ES-I3 (cell line): Measurements from ENCODE around the gene PITPNM1.
"Not testable (repeated sequence)": the region's sequence is repeated elsewhere in the genome, so short reads cannot be mapped to it uniquely, and the experiment has no call there.

ENCODE experiments used
- H3K36me3 ChIP-seq: 2 replicates; pipeline ENCODE4 v1.6.1; 2013; ENCODE audit warnings: mild to moderate bottlenecking, low read length, control low read depth, moderate library complexity; ENCODE audit not compliant: insufficient read depth
- H3K4me1 ChIP-seq: 2 replicates; pipeline ENCODE4 v1.6.1; 2013; ENCODE audit warnings: mild to moderate bottlenecking, control low read depth, low read length; ENCODE audit not compliant: insufficient read depth
- H3K9ac ChIP-seq: 2 replicates; pipeline ENCODE4 v1.6.1; 2013; ENCODE audit warnings: low read depth, mild to moderate bottlenecking, low read length, moderate library complexity
- H3K9me3 ChIP-seq: 2 replicates; pipeline ENCODE4 v1.6.1; 2013; ENCODE audit warnings: mild to moderate bottlenecking, low read length, moderate library complexity; ENCODE audit not compliant: control insufficient read depth, insufficient read depth

Gene PITPNM1

DNA sequence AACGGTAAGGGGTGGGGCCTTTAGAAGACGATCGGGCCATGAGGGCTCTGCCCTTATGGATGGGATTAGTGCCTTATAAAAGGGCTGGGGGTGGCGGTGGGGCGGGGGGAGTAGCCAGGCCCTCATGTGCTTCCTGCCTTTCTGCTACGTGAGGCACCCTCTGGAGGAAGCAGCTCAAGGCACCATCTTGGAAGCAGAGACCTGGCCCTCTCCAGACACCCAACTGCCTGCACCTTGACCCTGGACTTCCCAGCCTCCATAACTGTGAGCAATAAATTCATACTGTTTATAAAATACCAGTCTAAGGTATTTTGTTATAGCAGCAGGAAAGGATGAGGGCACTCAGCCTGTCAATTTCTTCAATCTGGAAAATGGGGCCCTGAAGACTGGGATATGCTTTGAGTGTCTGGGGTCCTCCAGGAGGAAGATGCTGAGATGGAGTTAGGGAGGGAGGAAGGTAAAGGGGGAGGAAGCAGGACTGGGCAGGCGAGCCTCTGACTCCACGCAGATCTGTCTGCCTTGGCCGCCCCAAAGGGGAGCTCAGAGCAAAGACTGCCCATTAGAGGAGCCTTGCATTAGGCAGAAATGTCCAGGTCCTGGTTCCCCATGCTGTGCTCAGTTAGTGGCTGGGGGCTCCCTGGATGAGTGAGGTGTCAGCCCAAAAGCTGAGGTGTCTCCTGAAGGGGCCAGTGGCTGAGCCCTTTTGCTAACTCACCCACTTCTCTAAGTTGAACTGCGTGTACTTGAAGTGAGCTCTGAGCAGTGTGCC lies 12.8 kb upstream of the PITPNM1 start:
- no peaks in the 10 kb centered on the region for H3K9me3 ChIP-seq
- no peaks in the 10 kb centered on the region for H3K4me1 ChIP-seq
- H3K36me3 ChIP-seq: no peaks in the 10 kb centered on the region
- H3K9ac ChIP-seq: no peak overlapping the region

- Histone ChIP-seq H3K36me3 (no peaks in the 10 kb centered on the region), H3K4me1 (no peaks in the 10 kb centered on the region), H3K9me3 (no peaks in the 10 kb centered on the region), H3K9ac (no peak overlapping the region)
Observed at GRCh38 chr11:67516806-67517205, 11.6 kb upstream of the PITPNM1 start.

DNA sequence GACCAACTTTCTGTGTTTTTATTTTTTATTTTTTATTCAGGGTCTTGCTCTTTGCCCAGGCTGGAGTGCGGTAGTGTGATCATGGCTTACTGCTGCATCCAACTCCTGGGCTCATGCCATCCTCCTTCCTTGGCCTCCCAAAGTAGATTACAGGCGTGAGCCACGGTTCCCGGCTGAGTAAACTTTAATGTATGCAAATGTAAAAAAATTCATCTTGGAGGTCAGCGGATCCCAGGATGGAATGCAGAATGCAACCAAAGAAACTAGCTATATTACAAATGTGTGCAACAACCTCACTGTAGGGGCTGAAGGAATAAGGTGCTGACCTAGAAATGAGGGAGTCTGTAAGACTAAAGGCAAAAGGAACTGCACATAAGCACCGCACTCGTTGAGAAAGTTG lies 9.0 kb upstream of the PITPNM1 start:
- Histone ChIP-seq H3K9ac (no peak overlapping the region), H3K9me3 (no peaks in the 10 kb centered on the region), H3K4me1 (no peaks in the 10 kb centered on the region), H3K36me3 (no peaks in the 10 kb centered on the region)

- H3K9ac ChIP-seq, H3K9me3 ChIP-seq, H3K4me1 ChIP-seq, H3K36me3 ChIP-seq: not testable (repeated sequence)
Observed at GRCh38 chr11:67511558-67511957, 6.4 kb upstream of the PITPNM1 start.

DNA sequence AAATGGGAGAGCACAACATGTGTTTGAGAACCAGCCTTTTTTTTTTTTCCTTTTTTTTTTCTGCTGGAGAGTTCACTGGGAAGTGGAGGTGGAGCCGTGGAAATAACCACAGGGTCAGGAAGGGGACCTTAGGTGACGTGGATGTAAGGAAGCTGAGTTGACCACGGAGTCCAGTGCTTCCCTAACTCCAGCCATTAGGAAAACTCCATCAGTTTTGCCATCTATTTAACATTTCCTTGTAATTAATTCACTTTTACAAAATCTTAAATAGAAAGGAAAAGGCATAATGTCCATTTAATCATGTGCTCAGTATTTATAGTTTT lies 4.8 kb upstream of the PITPNM1 start:
- Histone ChIP-seq H3K9ac (no peak overlapping the region), H3K4me1 (peaks cover 7% of the 10 kb centered on the region; the same call in 1 of the 2 replicates)

GRCh38 chr11:67508486-67509121 lies 3.4 kb upstream of the PITPNM1 start:
- no peaks in the 10 kb centered on the region for H3K9me3 ChIP-seq

More for the DNA sequence above, 4.8 kb upstream of the PITPNM1 start:
- Histone ChIP-seq H3K9me3 (no peaks in the 10 kb centered on the region), H3K36me3 (no peaks in the 10 kb centered on the region)

GRCh38 chr11:67507864-67508485 lies 2.8 kb upstream of the PITPNM1 start, which contains the start of gene CDK2AP2:
CDK2AP2 (minus strand) TSS chr11:67508162; CDS start chr11:67508082, 80 bp downstream.
- no peaks in the 10 kb centered on the region for H3K36me3 ChIP-seq
- peaks cover 7% of the 10 kb centered on the region; the same call in 1 of the 2 replicates for H3K4me1 ChIP-seq
- peak within 1 kb of the TSS; percentile 94 for H3K9ac ChIP-seq
- H3K9me3 ChIP-seq: no peaks in the 10 kb centered on the region

More at GRCh38 chr11:67508486-67509121, 3.4 kb upstream of the PITPNM1 start:
- Histone ChIP-seq H3K36me3 (no peaks in the 10 kb centered on the region), H3K9ac (peak overlapping the region; percentile 94), H3K4me1 (peaks cover 7% of the 10 kb centered on the region; the same call in 1 of the 2 replicates)

DNA sequence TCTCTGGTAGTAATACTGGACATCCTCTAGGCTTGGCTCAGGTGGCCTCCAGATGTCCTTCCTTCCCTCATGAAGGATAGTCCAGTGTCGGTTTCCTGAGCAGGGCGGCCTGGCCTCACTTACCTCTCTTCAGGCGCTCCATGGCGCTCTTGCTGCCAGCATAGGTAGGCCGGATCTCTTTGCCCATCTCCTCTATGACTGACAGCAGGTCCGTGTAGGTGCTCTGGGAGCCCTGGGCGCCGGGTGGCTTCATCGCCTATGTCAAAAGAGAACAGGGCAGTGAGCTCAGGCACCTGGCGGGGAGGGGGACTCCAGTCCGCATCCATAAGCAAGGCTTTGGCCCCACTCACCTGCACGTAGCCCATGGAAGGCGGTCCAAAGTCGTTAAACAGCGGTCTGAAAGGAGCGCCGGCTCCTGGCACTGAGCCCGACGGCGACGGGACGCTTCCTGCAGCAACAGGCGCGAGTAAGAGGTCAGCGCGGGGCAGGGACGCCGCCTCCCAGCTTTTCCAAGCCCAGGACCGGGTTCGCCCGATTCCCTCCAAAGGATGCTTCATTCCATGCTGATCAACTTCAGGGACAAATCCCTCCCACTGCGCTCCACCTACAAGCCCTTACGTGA lies 2.2 kb upstream of the PITPNM1 start:
- H3K9me3 ChIP-seq: no peaks in the 10 kb centered on the region
- no peaks in the 10 kb centered on the region for H3K36me3 ChIP-seq
- H3K4me1 ChIP-seq: peaks cover 7% of the 10 kb centered on the region; the same call in 1 of the 2 replicates
- H3K9ac ChIP-seq: peak overlapping the region; percentile 94

DNA sequence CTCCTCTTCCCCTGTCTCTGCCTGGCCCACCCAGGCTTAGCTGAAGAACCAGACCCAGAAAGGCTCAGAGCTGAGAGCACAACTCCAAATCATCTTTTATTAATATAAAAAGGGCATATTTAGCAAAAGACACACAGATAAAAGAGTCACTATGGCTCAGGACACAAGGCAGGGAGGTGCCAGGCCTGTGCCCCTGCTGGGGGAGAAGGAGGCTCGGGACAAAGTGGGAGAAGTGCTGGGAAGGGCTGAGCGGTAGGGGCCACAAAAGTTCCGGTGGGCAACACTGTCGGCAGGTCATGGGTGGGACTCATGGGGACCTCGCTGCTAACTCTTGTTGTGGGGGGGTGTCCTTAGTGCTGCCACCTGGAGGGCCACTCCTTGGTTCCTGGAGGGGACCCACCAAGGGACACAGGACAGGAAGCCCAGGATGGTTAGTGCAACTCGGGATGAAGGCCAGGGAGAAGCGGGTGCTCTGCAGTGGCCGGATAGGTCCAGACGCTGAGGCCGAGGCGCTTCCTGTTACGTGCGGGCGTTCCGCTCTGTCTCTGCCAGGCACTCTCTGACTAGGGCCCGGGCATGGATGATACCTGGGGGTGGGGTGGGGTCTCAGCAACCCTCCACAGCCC lies 1.4 kb upstream of the PITPNM1 start:
- H3K36me3 ChIP-seq: no peaks in the 10 kb centered on the region
- H3K9me3 ChIP-seq: no peaks in the 10 kb centered on the region
- H3K4me1 ChIP-seq: peaks cover 7% of the 10 kb centered on the region; the same call in 1 of the 2 replicates
- no peak overlapping the region for H3K9ac ChIP-seq

DNA sequence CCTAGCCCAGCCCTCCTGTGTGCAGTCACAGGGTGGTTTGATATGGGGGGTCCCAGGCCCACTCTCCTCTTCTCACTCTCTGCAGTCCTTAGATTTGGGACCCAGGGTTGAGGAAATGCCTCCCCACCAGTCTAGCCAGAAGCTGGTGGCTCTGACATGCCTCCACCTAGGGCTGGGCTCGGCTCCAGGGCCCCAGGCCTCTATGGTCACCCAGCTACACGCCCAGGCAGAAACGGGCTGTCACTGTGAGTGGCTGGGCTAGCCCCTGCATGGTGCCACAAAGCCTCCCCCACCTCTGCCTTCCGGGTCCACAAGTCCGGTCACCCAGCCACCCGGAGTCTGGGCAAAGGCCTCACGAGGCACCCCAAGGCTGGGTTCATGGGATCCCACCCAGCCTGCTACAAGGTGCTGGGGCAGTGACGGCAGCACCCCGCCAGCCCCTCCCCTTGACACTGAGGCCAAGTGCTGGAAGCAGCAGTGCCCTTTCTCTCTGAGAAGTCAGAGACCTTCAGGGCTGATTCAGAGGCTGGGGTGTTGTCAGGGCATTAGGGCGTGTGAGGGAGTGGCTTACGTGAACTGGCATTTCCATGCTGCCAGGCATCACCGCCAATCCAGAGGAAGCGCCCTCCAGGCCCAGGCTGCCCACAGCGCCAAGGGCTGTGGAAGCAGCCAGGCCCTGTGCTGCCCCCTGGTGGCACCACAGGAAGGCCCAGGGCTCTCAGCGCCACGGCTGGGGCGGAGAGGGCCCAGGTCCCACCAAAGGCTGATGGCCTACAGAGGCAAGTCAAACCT lies 638 bp upstream of the PITPNM1 start:
- Histone ChIP-seq H3K9ac (peak overlapping the region; percentile 83; the same call in 1 of the 2 replicates), H3K4me1 (peaks cover 7% of the 10 kb centered on the region; the same call in 1 of the 2 replicates), H3K9me3 (no peaks in the 10 kb centered on the region), H3K36me3 (no peaks in the 10 kb centered on the region)

GRCh38 chr11:67504005-67504949 lies 886 bp downstream of the PITPNM1 start:
- H3K9ac ChIP-seq: peak overlapping the region; percentile 83
- H3K4me1 ChIP-seq: peaks cover 7% of the 10 kb centered on the region; the same call in 1 of the 2 replicates
- H3K36me3 ChIP-seq: no peaks in the 10 kb centered on the region
- H3K9me3 ChIP-seq: no peaks in the 10 kb centered on the region

GRCh38 chr11:67503119-67504004 lies 1.8 kb downstream of the PITPNM1 start:
- H3K36me3 ChIP-seq: no peaks in the 10 kb centered on the region
- H3K9me3 ChIP-seq: no peaks in the 10 kb centered on the region
- H3K4me1 ChIP-seq: peaks cover 7% of the 10 kb centered on the region; the same call in 1 of the 2 replicates
- H3K9ac ChIP-seq: peak overlapping the region; percentile 83; the same call in 1 of the 2 replicates
